Suprapubic skin (tissue), 4 donors: Measurements from ENCODE around the gene PCDHGB2.

Experiments
- EP300 ChIP-seq: sonication (generic); formaldehyde crosslinking; IDR thresholded peaks from one replicate; pipeline ENCODE4 v1.6.1; 2017; ENCODE audit warnings: antibody characterized with exemption
- POLR2A ChIP-seq, 2 donors: fragments of 450-650 bp; IDR thresholded peaks; one replicate each; pipeline ENCODE4 v1.6.1; 2017; ENCODE audit warnings: antibody characterized with exemption in 2 of 2, mild to moderate bottlenecking in 2 of 2, moderate library complexity in 2 of 2
- POLR2AphosphoS5 ChIP-seq, 3 donors: sonication (generic); formaldehyde crosslinking; IDR thresholded peaks; one replicate each; pipeline ENCODE4 v1.6.1; 2017; ENCODE audit warnings: antibody characterized with exemption in 3 of 3
- TF ChIP-seq, protein P1 (sequence below), 2 donors: fragments of 200-600 bp in 1 of 2; fragments of 450-650 bp in 1 of 2; sonication (generic) in 1 of 2; IDR thresholded peaks; one replicate each; pipeline ENCODE4 v1.5.1; 2016 to 2019; ENCODE audit warnings: antibody characterized with exemption in 2 of 2, mild to moderate bottlenecking in 1 of 2, moderate library complexity in 1 of 2

DNA sequence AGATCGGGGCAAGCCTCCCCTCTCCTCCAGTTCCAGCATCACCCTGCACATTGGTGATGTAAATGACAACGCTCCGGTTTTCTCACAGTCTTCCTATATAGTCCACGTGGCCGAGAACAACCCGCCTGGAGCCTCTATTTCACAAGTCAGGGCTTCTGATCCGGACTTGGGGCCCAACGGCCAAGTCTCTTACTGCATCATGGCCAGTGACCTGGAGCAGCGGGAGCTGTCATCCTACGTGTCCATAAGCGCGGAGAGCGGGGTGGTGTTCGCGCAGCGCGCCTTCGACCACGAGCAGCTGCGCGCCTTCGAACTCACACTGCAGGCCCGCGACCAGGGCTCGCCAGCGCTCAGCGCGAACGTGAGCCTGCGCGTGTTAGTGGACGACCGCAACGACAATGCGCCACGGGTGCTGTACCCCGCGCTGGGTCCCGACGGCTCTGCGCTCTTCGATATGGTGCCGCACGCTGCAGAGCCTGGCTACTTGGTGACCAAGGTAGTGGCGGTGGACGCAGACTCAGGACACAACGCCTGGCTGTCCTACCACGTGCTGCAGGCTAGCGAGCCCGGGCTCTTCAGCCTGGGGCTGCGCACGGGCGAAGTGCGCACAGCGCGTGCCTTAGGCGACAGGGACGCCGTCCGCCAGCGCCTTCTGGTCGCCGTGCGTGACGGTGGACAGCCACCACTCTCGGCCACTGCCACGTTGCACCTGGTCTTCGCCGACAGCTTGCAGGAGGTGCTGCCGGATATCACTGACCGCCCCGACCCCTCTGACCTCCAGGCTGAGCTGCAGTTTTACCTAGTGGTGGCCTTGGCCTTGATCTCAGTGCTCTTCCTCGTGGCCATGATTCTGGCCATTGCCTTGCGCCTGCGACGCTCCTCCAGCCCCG is 29.6 kb downstream of the PCDHGB2 start:
- TF ChIP-seq, protein P1, sequence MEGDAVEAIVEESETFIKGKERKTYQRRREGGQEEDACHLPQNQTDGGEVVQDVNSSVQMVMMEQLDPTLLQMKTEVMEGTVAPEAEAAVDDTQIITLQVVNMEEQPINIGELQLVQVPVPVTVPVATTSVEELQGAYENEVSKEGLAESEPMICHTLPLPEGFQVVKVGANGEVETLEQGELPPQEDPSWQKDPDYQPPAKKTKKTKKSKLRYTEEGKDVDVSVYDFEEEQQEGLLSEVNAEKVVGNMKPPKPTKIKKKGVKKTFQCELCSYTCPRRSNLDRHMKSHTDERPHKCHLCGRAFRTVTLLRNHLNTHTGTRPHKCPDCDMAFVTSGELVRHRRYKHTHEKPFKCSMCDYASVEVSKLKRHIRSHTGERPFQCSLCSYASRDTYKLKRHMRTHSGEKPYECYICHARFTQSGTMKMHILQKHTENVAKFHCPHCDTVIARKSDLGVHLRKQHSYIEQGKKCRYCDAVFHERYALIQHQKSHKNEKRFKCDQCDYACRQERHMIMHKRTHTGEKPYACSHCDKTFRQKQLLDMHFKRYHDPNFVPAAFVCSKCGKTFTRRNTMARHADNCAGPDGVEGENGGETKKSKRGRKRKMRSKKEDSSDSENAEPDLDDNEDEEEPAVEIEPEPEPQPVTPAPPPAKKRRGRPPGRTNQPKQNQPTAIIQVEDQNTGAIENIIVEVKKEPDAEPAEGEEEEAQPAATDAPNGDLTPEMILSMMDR (IDR thresholded peaks at IDR 0.05): no peak
- TF ChIP-seq POLR2A (IDR thresholded peaks at IDR 0.05): no peak
- no peak for TF ChIP-seq POLR2AphosphoS5 (IDR thresholded peaks at IDR 0.05)
- no peak for TF ChIP-seq EP300
